ENCODE measurements around the gene BAIAP2. TPM values are rescaled to one million over a fixed set of nuclear protein-coding genes. Genes with fewer than 3 reads are reported as not detected.

Gene BAIAP2
- total and polyA plus RNA-seq, 2 donors (not counting 3 experiments of a cell fraction or from before 2014, with no cell fraction given) = 12.3 to 18.6 TPM

DNA sequence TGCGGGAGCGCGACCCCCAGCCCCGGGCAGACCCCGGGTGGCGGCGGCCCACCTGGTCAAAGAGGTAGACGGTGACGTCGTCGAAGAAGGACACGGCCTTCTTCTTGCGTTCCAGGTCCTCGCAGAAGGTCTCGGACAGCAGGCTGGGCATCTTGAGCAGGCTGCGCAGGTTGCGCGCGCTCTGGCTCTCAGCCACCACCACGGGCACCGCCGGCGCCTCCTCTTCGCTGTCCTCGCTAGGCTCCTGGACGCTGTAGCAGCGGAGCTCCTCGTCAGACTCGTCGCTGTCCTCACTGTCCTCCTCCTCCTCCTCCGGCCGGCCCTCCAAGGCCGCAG, 85.2 kb downstream of the BAIAP2 start:
- Histone ChIP-seq H4K20me1 (replicated peaks; ENCODE audit: control insufficient read depth, extremely low read depth, insufficient read depth, low read length) (no peaks in the 10 kb centered on the region), H3K4me3 (replicated peaks in 1 of 3; ENCODE audit: insufficient read depth in 1 of 3, low read depth in 1 of 3, low read length in 3 of 3) (no peak overlapping the region), H3K9me3 (replicated peaks; ENCODE audit: control insufficient read depth, insufficient read depth, low read length) (no peaks in the 10 kb centered on the region), H3K9ac (replicated peaks; ENCODE audit: extremely low read depth, insufficient read depth, low read length) (no peak overlapping the region), H3K27me3 (ENCODE audit: control insufficient read depth in 2 of 2, insufficient read depth in 2 of 2, low read length in 2 of 2) (peaks cover 9 to 15% of the 10 kb centered on the region in 2 experiments), H3K4me2 (ENCODE audit: insufficient read depth, low read length) (no peak overlapping the region), H3K27ac (ENCODE audit: insufficient read depth, low read depth, low read length) (no peak overlapping the region), H3K36me3 (ENCODE audit: control insufficient read depth in 2 of 2, extremely low read depth in 1 of 2, insufficient read depth in 2 of 2, low read length in 2 of 2) (no peaks in the 10 kb centered on the region), H3K4me1 (ENCODE audit: control insufficient read depth, extremely low read depth, insufficient read depth, low read length) (peaks cover 7% of the 10 kb centered on the region), H3K79me2 (ENCODE audit: control insufficient read depth, insufficient read depth, low read length) (no peaks in the 10 kb centered on the region), H3K9me1 (replicated peaks; ENCODE audit: control insufficient read depth, extremely low read depth, insufficient read depth, low read length) (no peaks in the 10 kb centered on the region), H2AFZ (ENCODE audit: low read depth, low read length) (no peak overlapping the region)
- CTCF ChIA-PET = no interaction called here
- no TSS peak for BruUV-seq (replicated peaks)
- dilution Hi-C loops (cut with MboI; ENCODE audit: extremely low pct_ligation_motif_present, low sequenced_read_pairs) (no loop called here), intact Hi-C loops (cut with micrococcal nuclease) (no loop called here)
- DNase-seq (ENCODE audit: low read depth, low spot score) = no peak
- FAIRE-seq = no peak
- no peak for TF ChIP-seq POLR2AphosphoS5 (IDR thresholded peaks at IDR 0.05; ENCODE audit: insufficient read depth, low read depth, low read length)
- TF ChIP-seq CTCF (IDR thresholded peaks at IDR 0.05; ENCODE audit: extremely low read depth in 1 of 2, insufficient read depth in 1 of 2, low read depth in 1 of 2, low read length in 2 of 2) = no peak
- no peak for TF ChIP-seq GATA2 (IDR thresholded peaks at IDR 0.05; ENCODE audit: insufficient read depth, insufficient read length, low read depth, low read length)
- TF ChIP-seq, protein P1, sequence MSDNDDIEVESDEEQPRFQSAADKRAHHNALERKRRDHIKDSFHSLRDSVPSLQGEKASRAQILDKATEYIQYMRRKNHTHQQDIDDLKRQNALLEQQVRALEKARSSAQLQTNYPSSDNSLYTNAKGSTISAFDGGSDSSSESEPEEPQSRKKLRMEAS (IDR thresholded peaks at IDR 0.05; ENCODE audit: insufficient read depth, insufficient read length) = no peak
- TF ChIP-seq EZH2 (IDR thresholded peaks at IDR 0.05; ENCODE audit: borderline replicate concordance, low read depth, low read length, severe bottlenecking) = no peak
- TF ChIP-seq MYC (IDR thresholded peaks at IDR 0.05; ENCODE audit: low read depth, low read length) = no peak
- TF ChIP-seq POLR2A (IDR thresholded peaks at IDR 0.05; ENCODE audit: low read depth, low read length) = no peak
- no peak for TF ChIP-seq FOS (IDR thresholded peaks at IDR 0.05; ENCODE audit: borderline replicate concordance, insufficient read depth, low read length)
- TF ChIP-seq JUN (IDR thresholded peaks at IDR 0.05; ENCODE audit: borderline replicate concordance, insufficient read depth, insufficient read length, low read depth) = no peak
- POLR2A ChIA-PET = no interaction called here

Measured in endothelial cell of umbilical vein (primary cell).